Mesenchymal stem cell (in vitro differentiated cells and primary cell): ENCODE data around the gene KIRREL3.

Experiments
- DNase-seq: peaks from one replicate; pipeline ENCODE4 v3.0.0-alpha.2; 2013
- H2AFZ ChIP-seq: one replicate; pipeline ENCODE4 v1.6.1; 2013; ENCODE audit warnings: low read depth, mild to moderate bottlenecking, control low read depth, inconsistent platforms, low read length, moderate library complexity
- H2AK5ac ChIP-seq: 2 replicates; pipeline ENCODE4 v1.6.1; 2013; ENCODE audit warnings: low read length, moderate library complexity, mild to moderate bottlenecking, inconsistent platforms; ENCODE audit not compliant: severe bottlenecking
- H2BK120ac ChIP-seq: one replicate; pipeline ENCODE4 v1.6.1; 2013; ENCODE audit warnings: low read depth, mild to moderate bottlenecking, inconsistent platforms, low read length, moderate library complexity
- H2BK12ac ChIP-seq, 2 experiments: one replicate each; pipeline ENCODE4 v1.6.1; 2013; ENCODE audit warnings: inconsistent platforms in 2 of 2, low read length in 2 of 2, mild to moderate bottlenecking in 2 of 2, moderate library complexity in 2 of 2, control low read depth in 1 of 2
- H2BK15ac ChIP-seq: one replicate; pipeline ENCODE4 v1.6.1; 2013; ENCODE audit warnings: mild to moderate bottlenecking, low read depth, inconsistent platforms; ENCODE audit not compliant: poor library complexity, severe bottlenecking
- H2BK5ac ChIP-seq: 2 replicates; pipeline ENCODE4 v1.6.1; 2013; ENCODE audit warnings: low read depth, mild to moderate bottlenecking, low read length, control low read depth, inconsistent platforms; ENCODE audit not compliant: poor library complexity, severe bottlenecking
- H3K14ac ChIP-seq, 2 experiments: one replicate each; pipeline ENCODE4 v1.6.1; 2013; ENCODE audit warnings: inconsistent platforms in 2 of 2, low read length in 2 of 2, control low read depth in 1 of 2, mild to moderate bottlenecking in 1 of 2, moderate library complexity in 1 of 2
- H3K18ac ChIP-seq, 2 experiments: one replicate each; pipeline ENCODE4 v1.6.1; 2013; ENCODE audit warnings: inconsistent platforms in 2 of 2, low read length in 2 of 2, control low read depth in 1 of 2, low read depth in 1 of 2, mild to moderate bottlenecking in 1 of 2
- H3K23ac ChIP-seq, 2 experiments: one replicate each; pipeline ENCODE4 v1.6.1; 2013; ENCODE audit warnings: inconsistent platforms in 2 of 2, low read length in 2 of 2, mild to moderate bottlenecking in 2 of 2, moderate library complexity in 2 of 2, control low read depth in 1 of 2
- H3K27ac ChIP-seq: 2 replicates; pipeline ENCODE4 v1.5.1; 2013; ENCODE audit warnings: mild to moderate bottlenecking, moderate library complexity, low read length, control low read depth, inconsistent platforms; ENCODE audit not compliant: poor library complexity, severe bottlenecking
- H3K27me3 ChIP-seq, 2 experiments: 2 replicates each; pipeline versions ENCODE4 v1.6.1 to v1.7.0; 2013; ENCODE audit warnings: low read length in 2 of 2, mild to moderate bottlenecking in 2 of 2, moderate library complexity in 2 of 2, control low read depth in 1 of 2, inconsistent platforms in 1 of 2; ENCODE audit not compliant: control insufficient read depth in 1 of 2, insufficient read depth in 1 of 2
- H3K36me3 ChIP-seq, 2 experiments: 2 replicates each; pipeline versions ENCODE4 v1.6.1 to v1.7.0; 2013; ENCODE audit warnings: low read length in 2 of 2, control low read depth in 1 of 2, inconsistent platforms in 1 of 2, low read depth in 1 of 2, mild to moderate bottlenecking in 1 of 2; ENCODE audit not compliant: insufficient read depth in 2 of 2, control insufficient read depth in 1 of 2
- H3K4ac ChIP-seq, 2 experiments: one replicate each; pipeline ENCODE4 v1.6.1; 2013; ENCODE audit warnings: inconsistent platforms in 2 of 2, low read length in 2 of 2, mild to moderate bottlenecking in 2 of 2, moderate library complexity in 2 of 2, control low read depth in 1 of 2, low read depth in 1 of 2
- H3K4me1 ChIP-seq: 2 replicates; pipeline ENCODE4 v1.6.1; 2013; ENCODE audit warnings: low read depth, low read length, control low read depth; ENCODE audit not compliant: control insufficient read depth, insufficient read depth
- H3K4me2 ChIP-seq: 2 replicates; pipeline ENCODE4 v1.6.1; 2013; ENCODE audit warnings: low read length, mild to moderate bottlenecking, inconsistent platforms; ENCODE audit not compliant: poor library complexity, severe bottlenecking
- H3K4me3 ChIP-seq, 2 experiments: 2 replicates each; pipeline versions ENCODE4 v1.5.1 to v1.7.0; 2013; ENCODE audit warnings: low read length in 2 of 2, mild to moderate bottlenecking in 2 of 2, control low read depth in 1 of 2, low read depth in 1 of 2; ENCODE audit not compliant: insufficient read depth in 1 of 2
- H3K79me1 ChIP-seq: replicated peaks from 2 replicates; pipeline ENCODE4 v1.6.1; 2013; ENCODE audit warnings: mild to moderate bottlenecking, control low read depth, low read length, inconsistent platforms; ENCODE audit not compliant: poor library complexity, severe bottlenecking
- H3K9ac ChIP-seq: 2 replicates; pipeline ENCODE4 v1.7.0; 2013; ENCODE audit warnings: mild to moderate bottlenecking, low read length, moderate library complexity
- H3K9me3 ChIP-seq: 2 replicates; pipeline ENCODE4 v1.7.0; 2013; ENCODE audit warnings: mild to moderate bottlenecking, low read length; ENCODE audit not compliant: control insufficient read depth
- H4K8ac ChIP-seq: one replicate; pipeline ENCODE4 v1.6.1; 2013; ENCODE audit warnings: inconsistent platforms, mild to moderate bottlenecking, low read length, moderate library complexity
- H4K91ac ChIP-seq: one replicate; pipeline ENCODE4 v1.6.1; 2013; ENCODE audit warnings: mild to moderate bottlenecking, low read length, inconsistent platforms
- WGBS: methylation state at CpG from one replicate; pipeline ENCODE4 v1.1.7; 2013; ENCODE audit warnings: mixed read lengths; 5-methylcytosine and 5-hydroxymethylcytosine counted together

KIRREL3 gene

DNA sequence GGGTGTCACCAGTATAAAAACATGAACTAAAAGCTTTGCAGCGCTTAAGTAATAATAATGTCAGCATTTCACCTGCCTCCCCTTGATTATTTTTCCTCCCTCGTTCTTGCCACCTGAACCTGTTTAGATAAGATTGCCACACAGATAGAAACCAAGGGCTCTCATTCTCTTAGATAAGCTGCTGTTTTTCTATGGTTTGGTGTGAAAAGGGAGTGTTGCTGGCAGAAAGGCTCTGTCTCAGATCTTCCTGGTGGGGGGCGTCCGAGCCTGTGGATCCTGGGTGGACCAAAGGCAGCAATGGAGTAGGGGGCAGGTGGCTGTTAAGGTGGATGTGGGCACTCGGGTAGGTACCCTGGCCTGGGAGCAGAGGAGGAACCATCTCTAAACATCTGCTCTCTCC lies 497.6 kb downstream of the KIRREL3 start:
- no peaks in the 10 kb centered on the region for H3K36me3 ChIP-seq

DNA sequence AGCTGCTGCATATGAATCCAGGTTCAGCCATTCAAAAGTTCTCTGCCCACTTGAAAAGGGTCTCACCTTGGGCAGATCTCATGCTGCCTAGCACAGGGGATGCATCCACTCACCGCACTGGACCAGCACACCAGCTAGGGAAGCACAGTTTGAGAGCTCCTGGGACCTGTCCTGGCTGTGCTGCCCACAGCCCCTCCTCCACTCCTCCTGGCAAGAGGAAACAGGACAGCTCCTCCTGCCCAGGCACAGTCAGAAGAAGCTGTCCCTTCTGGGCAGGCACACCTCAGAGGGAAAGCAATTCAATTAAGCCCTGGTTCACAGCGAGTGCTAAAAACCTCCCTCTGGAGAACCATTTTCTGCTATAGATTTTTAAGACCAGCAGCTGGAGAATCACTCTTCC lies 498.4 kb downstream of the KIRREL3 start:
- H3K14ac ChIP-seq = no peak overlapping the region
- H4K91ac ChIP-seq = no peak overlapping the region
- WGBS = 60% methylated on average over 2 of the region's 2 CpGs
- H3K4me1 ChIP-seq = no peaks in the 10 kb centered on the region
- H4K8ac ChIP-seq = no peak overlapping the region
- H3K18ac ChIP-seq = no peak overlapping the region
- H3K4me2 ChIP-seq = no peak overlapping the region
- peaks cover 16 to 40% of the 10 kb centered on the region in 2 experiments for H3K27me3 ChIP-seq
- H2BK120ac ChIP-seq = no peak overlapping the region
- H3K23ac ChIP-seq = no peak overlapping the region
- no peak overlapping the region for H2BK5ac ChIP-seq
- peaks cover 32% of the 10 kb centered on the region for H3K9me3 ChIP-seq
- H3K4ac ChIP-seq = no peak overlapping the region
- no peak overlapping the region for H2AK5ac ChIP-seq
- no peak overlapping the region for H3K9ac ChIP-seq
- no peak overlapping the region for H2BK15ac ChIP-seq
- no peak overlapping the region for H2AFZ ChIP-seq
- H2BK12ac ChIP-seq = no peak overlapping the region
- no peak overlapping the region for H3K4me3 ChIP-seq
- no peaks in the 10 kb centered on the region for H3K79me1 ChIP-seq
- DNase-seq = no peak
- no peaks in the 10 kb centered on the region for H3K36me3 ChIP-seq
- H3K27ac ChIP-seq = no peak overlapping the region

More for the DNA sequence above, 497.6 kb downstream of the KIRREL3 start:
- Histone ChIP-seq H3K4me1 (no peaks in the 10 kb centered on the region), H2AFZ (no peak overlapping the region), H3K9me3 (peaks cover 34% of the 10 kb centered on the region), H2AK5ac (no peak overlapping the region), H3K4me2 (no peak overlapping the region), H3K79me1 (no peaks in the 10 kb centered on the region), H4K91ac (no peak overlapping the region), H2BK5ac (no peak overlapping the region), H3K27me3 (peaks cover 16 to 36% of the 10 kb centered on the region in 2 experiments), H3K4me3 (no peak overlapping the region), H3K9ac (no peak overlapping the region), H3K14ac (no peak overlapping the region), H2BK120ac (no peak overlapping the region), H3K18ac (no peak overlapping the region), H2BK15ac (no peak overlapping the region), H4K8ac (no peak overlapping the region), H2BK12ac (no peak overlapping the region), H3K23ac (no peak overlapping the region), H3K4ac (no peak overlapping the region), H3K27ac (no peak overlapping the region)
- no peak for DNase-seq
- WGBS = 58% methylated on average over 4 of the region's 5 CpGs

DNA sequence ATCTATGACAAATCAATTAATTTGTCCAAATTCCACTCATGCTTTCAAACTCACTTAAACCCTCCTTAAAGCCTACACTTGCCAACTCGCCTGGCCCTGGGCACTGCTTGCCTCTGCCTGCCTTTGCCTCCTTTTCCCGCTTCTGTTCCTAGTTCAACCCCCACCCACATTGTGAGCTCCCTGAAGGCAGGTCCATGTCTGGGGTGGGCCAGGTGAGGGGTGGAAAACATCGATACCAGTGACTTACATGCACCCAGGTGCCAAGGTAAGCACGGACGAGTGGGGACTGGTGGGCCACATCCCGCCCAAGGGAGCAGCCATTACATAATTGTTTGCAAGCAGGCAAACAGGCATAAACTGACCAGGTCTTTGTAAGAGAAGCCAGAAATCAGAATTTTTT lies 498.9 kb downstream of the KIRREL3 start:
- DNase-seq = no peak
- no peak overlapping the region for H4K8ac ChIP-seq
- peaks cover 16 to 40% of the 10 kb centered on the region in 2 experiments for H3K27me3 ChIP-seq
- no peak overlapping the region for H3K4me3 ChIP-seq
- H3K9ac ChIP-seq = no peak overlapping the region
- no peak overlapping the region for H3K14ac ChIP-seq
- no peaks in the 10 kb centered on the region for H3K4me1 ChIP-seq
- no peaks in the 10 kb centered on the region for H3K36me3 ChIP-seq
- H3K9me3 ChIP-seq = peaks cover 29% of the 10 kb centered on the region
- H2BK120ac ChIP-seq = no peak overlapping the region
- no peak overlapping the region for H3K4ac ChIP-seq
- H4K91ac ChIP-seq = no peak overlapping the region
- 77% methylated on average over 5 of the region's 6 CpGs for WGBS
- no peak overlapping the region for H3K4me2 ChIP-seq
- no peak overlapping the region for H3K23ac ChIP-seq
- H3K18ac ChIP-seq = no peak overlapping the region
- no peak overlapping the region for H3K27ac ChIP-seq
- no peak overlapping the region for H2BK5ac ChIP-seq
- no peak overlapping the region for H2AK5ac ChIP-seq
- no peak overlapping the region for H2BK15ac ChIP-seq
- H2BK12ac ChIP-seq = no peak overlapping the region
- no peaks in the 10 kb centered on the region for H3K79me1 ChIP-seq
- H2AFZ ChIP-seq = no peak overlapping the region

DNA sequence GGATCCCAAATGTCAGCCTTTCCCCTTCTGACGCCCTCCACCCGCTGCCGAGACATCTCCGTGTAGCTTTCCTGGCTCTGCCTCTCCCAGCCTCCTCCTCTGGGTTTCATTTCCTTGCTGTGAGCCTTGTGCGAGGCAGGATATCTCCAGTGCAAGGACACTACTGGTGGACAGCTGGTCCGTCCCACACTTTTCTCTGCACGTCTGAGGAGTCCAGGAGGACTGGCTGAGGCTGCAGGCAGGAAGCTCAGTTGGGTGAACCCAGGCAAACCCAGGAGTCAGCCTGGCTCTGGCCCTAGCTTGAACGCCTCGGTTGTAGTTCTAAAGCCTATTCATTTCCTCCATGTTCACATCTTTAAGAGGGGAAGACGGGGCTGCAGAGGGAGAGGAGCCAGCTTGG lies 499.6 kb downstream of the KIRREL3 start:
- H2BK120ac ChIP-seq = no peak overlapping the region
- 83% methylated on average over 8 of the region's 10 CpGs for WGBS

More for the DNA sequence above, 499.6 kb downstream of the KIRREL3 start:
- Histone ChIP-seq H3K79me1 (no peaks in the 10 kb centered on the region), H2BK12ac (no peak overlapping the region), H2AK5ac (no peak overlapping the region), H2BK15ac (no peak overlapping the region), H4K8ac (no peak overlapping the region), H3K23ac (no peak overlapping the region), H3K4me1 (no peaks in the 10 kb centered on the region), H3K4ac (no peak overlapping the region), H3K27me3 (peaks cover 16 to 40% of the 10 kb centered on the region in 2 experiments), H4K91ac (no peak overlapping the region), H2AFZ (no peak overlapping the region), H3K27ac (no peak overlapping the region), H3K9me3 (peaks cover 22% of the 10 kb centered on the region), H3K18ac (no peak overlapping the region), H3K4me3 (no peak overlapping the region), H3K9ac (no peak overlapping the region), H3K14ac (no peak overlapping the region), H3K36me3 (no peaks in the 10 kb centered on the region), H2BK5ac (no peak overlapping the region), H3K4me2 (no peak overlapping the region)
- DNase-seq = no peak
